WTC11 (cell line): Measurements from ENCODE around the gene KCNMA1. TPM values are rescaled to one million over a fixed set of nuclear protein-coding genes. Genes with fewer than 3 reads are reported as not detected.

Experiments
- ATAC-seq: fragments of 200-7000 bp; cut with Tn5 transposase; 2 replicates; pipeline ENCODE4 v1.10.0; 2021; ENCODE audit warnings: mild to moderate bottlenecking, moderate library complexity
- CTCF ChIA-PET: fragments of 300-600 bp; sonication (Branson Sonifier 250); formaldehyde crosslinking; loops from one replicate; lab custom pipeline; 2021; ENCODE audit warnings: antibody characterized with exemption; lab: Charles Lee
- POLR2A ChIA-PET: fragments of 350-600 bp; sonication (Branson Sonifier 250); formaldehyde crosslinking; loops from one replicate; lab custom pipeline; 2021; ENCODE audit warnings: antibody characterized with exemption; lab: Charles Lee
- DNase-seq: peaks from one replicate; pipeline ENCODE4 v3.0.0; 2021; ENCODE audit warnings: low spot score
- H3K27ac Mint-ChIP-seq: 2 replicates; pipeline ENCODE4 v1.8.0; 2021; ENCODE audit warnings: mixed read lengths
- H3K27me3 Mint-ChIP-seq: 2 replicates; pipeline ENCODE4 v1.8.0; 2021; ENCODE audit warnings: low read depth, mild to moderate bottlenecking, moderate library complexity, mixed read lengths
- H3K36me3 Mint-ChIP-seq: 2 replicates; pipeline ENCODE4 v1.8.0; 2021; ENCODE audit warnings: mixed read lengths
- H3K4me1 Mint-ChIP-seq: 2 replicates; pipeline ENCODE4 v1.8.0; 2022; ENCODE audit warnings: mixed read lengths
- H3K4me3 Mint-ChIP-seq: 2 replicates; pipeline ENCODE4 v1.8.0; 2021; ENCODE audit warnings: mild to moderate bottlenecking, moderate library complexity, mixed read lengths
- H3K9me3 Mint-ChIP-seq: 2 replicates; pipeline ENCODE4 v1.8.0; 2021; ENCODE audit warnings: mixed read lengths
- E2F5 ChIP-seq: sonication (generic); formaldehyde crosslinking; IDR thresholded peaks from 2 replicates; pipeline ENCODE4 v1.8.1; 2022; ENCODE audit warnings: mild to moderate bottlenecking, moderate library complexity, missing genetic modification reagents
- ESRRA ChIP-seq: sonication (generic); formaldehyde crosslinking; IDR thresholded peaks from 2 replicates; pipeline ENCODE4 v1.8.1; 2022; ENCODE audit warnings: mild to moderate bottlenecking, missing genetic modification reagents, borderline replicate concordance
- ETV6 ChIP-seq: sonication (generic); formaldehyde crosslinking; IDR thresholded peaks from 2 replicates; pipeline ENCODE4 v1.8.1; 2022; ENCODE audit warnings: mild to moderate bottlenecking, missing genetic modification reagents
- HMGA2 ChIP-seq: fragments of 250-450 bp; sonication (Bioruptor Pico); IDR thresholded peaks from 2 replicates; pipeline ENCODE4 v1.4.0; 2021; ENCODE audit warnings: mild to moderate bottlenecking, moderate library complexity
- IRF1 ChIP-seq: sonication (generic); formaldehyde crosslinking; IDR thresholded peaks from 2 replicates; pipeline ENCODE4 v1.8.0; 2023; ENCODE audit warnings: missing genetic modification reagents
- IRF2 ChIP-seq: sonication (generic); formaldehyde crosslinking; IDR thresholded peaks from 2 replicates; pipeline ENCODE4 v1.8.0; 2022; ENCODE audit warnings: low read depth, missing genetic modification reagents, borderline replicate concordance
- JUN ChIP-seq: sonication (generic); formaldehyde crosslinking; IDR thresholded peaks from 2 replicates; pipeline ENCODE4 v1.8.0; 2023; ENCODE audit warnings: mild to moderate bottlenecking, missing genetic modification reagents
- NFYB ChIP-seq: sonication (generic); formaldehyde crosslinking; conservative IDR thresholded peaks from 2 replicates; pipeline ENCODE4 v1.8.0; 2022; ENCODE audit warnings: low read depth, missing genetic modification reagents
- RELA ChIP-seq: sonication (generic); formaldehyde crosslinking; IDR thresholded peaks from 2 replicates; pipeline ENCODE4 v1.8.1; 2022; ENCODE audit warnings: missing genetic modification reagents, mild to moderate bottlenecking, borderline replicate concordance
- TEAD4 ChIP-seq: sonication (generic); formaldehyde crosslinking; IDR thresholded peaks from 2 replicates; pipeline ENCODE4 v1.8.0; 2022; ENCODE audit warnings: mild to moderate bottlenecking, missing genetic modification reagents
- ZBTB43 ChIP-seq: sonication (generic); formaldehyde crosslinking; IDR thresholded peaks from 2 replicates; pipeline ENCODE4 v1.8.1; 2023; ENCODE audit warnings: mild to moderate bottlenecking, missing genetic modification reagents
- ZMAT4 ChIP-seq: fragments of 250-450 bp; sonication (Bioruptor Pico); IDR thresholded peaks from 2 replicates; pipeline ENCODE4 v1.9.0; 2021; ENCODE audit warnings: mild to moderate bottlenecking
- ZNF263 ChIP-seq: sonication (generic); formaldehyde crosslinking; IDR thresholded peaks from 2 replicates; pipeline ENCODE4 v1.8.1; 2022; ENCODE audit warnings: low read depth, mild to moderate bottlenecking, moderate library complexity, missing genetic modification reagents
- total RNA-seq: library from RNA; stranded (reverse); gene quantifications from 3 replicates; pipeline ENCODE4 v1.2.3, GENCODE V29; 2021
- TF ChIP-seq, protein P1 (sequence below): sonication (generic); formaldehyde crosslinking; IDR thresholded peaks from 2 replicates; pipeline ENCODE4 v1.8.0; 2022; ENCODE audit warnings: missing genetic modification reagents
- TF ChIP-seq, protein P2 (sequence below): sonication (generic); formaldehyde crosslinking; IDR thresholded peaks from 2 replicates; pipeline ENCODE4 v1.8.1; 2023; ENCODE audit warnings: mild to moderate bottlenecking, moderate library complexity, missing genetic modification reagents
- TF ChIP-seq, protein P3 (sequence below): sonication (generic); formaldehyde crosslinking; IDR thresholded peaks from 2 replicates; pipeline ENCODE4 v1.8.0; 2022; ENCODE audit warnings: mild to moderate bottlenecking, missing genetic modification reagents

Gene KCNMA1
- total RNA-seq, 1 experiment from 2014 or later: 7.3 TPM

DNA sequence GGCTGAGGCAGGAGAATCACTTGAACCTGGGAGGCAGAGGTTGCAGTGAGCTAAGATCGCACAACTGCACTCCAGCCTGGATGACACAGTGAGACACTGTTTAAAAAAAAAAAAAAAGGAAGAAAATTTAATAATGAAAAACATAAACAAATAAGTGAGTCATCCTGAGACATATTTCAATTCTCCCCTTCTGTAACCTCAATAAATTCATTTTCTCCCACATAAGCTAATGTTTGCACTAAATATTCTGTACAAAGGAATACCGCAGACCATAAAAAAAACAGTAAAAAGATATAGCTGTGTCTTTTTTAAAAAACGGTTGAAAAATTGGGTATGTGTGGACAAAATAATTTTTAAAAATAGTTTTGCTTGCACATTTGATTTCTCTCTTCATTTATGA is 654.0 kb downstream of the KCNMA1 start (continued):
- TF ChIP-seq E2F5 (CRISPR knock-in tag): no peak
- TF ChIP-seq, protein P1, sequence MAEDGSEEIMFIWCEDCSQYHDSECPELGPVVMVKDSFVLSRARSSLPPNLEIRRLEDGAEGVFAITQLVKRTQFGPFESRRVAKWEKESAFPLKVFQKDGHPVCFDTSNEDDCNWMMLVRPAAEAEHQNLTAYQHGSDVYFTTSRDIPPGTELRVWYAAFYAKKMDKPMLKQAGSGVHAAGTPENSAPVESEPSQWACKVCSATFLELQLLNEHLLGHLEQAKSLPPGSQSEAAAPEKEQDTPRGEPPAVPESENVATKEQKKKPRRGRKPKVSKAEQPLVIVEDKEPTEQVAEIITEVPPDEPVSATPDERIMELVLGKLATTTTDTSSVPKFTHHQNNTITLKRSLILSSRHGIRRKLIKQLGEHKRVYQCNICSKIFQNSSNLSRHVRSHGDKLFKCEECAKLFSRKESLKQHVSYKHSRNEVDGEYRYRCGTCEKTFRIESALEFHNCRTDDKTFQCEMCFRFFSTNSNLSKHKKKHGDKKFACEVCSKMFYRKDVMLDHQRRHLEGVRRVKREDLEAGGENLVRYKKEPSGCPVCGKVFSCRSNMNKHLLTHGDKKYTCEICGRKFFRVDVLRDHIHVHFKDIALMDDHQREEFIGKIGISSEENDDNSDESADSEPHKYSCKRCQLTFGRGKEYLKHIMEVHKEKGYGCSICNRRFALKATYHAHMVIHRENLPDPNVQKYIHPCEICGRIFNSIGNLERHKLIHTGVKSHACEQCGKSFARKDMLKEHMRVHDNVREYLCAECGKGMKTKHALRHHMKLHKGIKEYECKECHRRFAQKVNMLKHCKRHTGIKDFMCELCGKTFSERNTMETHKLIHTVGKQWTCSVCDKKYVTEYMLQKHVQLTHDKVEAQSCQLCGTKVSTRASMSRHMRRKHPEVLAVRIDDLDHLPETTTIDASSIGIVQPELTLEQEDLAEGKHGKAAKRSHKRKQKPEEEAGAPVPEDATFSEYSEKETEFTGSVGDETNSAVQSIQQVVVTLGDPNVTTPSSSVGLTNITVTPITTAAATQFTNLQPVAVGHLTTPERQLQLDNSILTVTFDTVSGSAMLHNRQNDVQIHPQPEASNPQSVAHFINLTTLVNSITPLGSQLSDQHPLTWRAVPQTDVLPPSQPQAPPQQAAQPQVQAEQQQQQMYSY (CRISPR knock-in tag): no peak
- TF ChIP-seq, all 79 proteins: peak for 0

DNA sequence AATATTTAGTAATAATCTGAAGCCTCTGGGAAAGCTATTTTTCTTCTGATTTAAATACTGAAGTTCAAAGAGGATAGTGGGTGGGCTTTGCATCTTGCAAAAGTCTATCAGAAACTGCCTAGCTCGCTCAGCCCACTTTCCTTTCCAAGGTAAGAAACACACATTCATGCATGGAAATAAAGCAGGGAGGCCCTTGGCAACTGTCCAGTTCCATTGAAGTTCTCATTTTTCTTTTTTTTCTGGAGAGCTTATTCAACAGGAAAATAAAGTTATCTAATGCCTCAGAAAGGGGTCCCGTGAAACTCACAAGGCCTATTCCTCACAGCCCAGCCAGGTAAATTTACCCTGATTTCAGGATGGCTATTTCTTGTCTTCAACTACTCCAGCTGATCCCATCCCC is 654.9 kb downstream of the KCNMA1 start:
- H3K9me3 Mint-ChIP-seq: no peaks in the 10 kb centered on the region
- ATAC-seq (no peak), DNase-seq (no peak)
- H3K36me3 Mint-ChIP-seq: no peaks in the 10 kb centered on the region
- H3K27ac Mint-ChIP-seq: no peak overlapping the region
- H3K27me3 Mint-ChIP-seq: no peaks in the 10 kb centered on the region
- TF ChIP-seq IRF1 (CRISPR knock-in tag): no peak
- TF ChIP-seq JUN (CRISPR knock-in tag): no peak
- no peak for TF ChIP-seq RELA (CRISPR knock-in tag)
- TF ChIP-seq ZNF263 (CRISPR knock-in tag): no peak
- TF ChIP-seq ZMAT4 (CRISPR knock-in tag): no peak
- TF ChIP-seq ZBTB43: no peak
- TF ChIP-seq ESRRA (CRISPR knock-in tag): no peak
- TF ChIP-seq NFYB (CRISPR knock-in tag): no peak
- TF ChIP-seq, protein P2, sequence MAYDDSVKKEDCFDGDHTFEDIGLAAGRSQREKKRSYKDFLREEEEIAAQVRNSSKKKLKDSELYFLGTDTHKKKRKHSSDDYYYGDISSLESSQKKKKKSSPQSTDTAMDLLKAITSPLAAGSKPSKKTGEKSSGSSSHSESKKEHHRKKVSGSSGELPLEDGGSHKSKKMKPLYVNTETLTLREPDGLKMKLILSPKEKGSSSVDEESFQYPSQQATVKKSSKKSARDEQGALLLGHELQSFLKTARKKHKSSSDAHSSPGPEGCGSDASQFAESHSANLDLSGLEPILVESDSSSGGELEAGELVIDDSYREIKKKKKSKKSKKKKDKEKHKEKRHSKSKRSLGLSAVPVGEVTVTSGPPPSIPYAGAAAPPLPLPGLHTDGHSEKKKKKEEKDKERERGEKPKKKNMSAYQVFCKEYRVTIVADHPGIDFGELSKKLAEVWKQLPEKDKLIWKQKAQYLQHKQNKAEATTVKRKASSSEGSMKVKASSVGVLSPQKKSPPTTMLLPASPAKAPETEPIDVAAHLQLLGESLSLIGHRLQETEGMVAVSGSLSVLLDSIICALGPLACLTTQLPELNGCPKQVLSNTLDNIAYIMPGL: no peak
- TF ChIP-seq ETV6: no peak
- no peak for TF ChIP-seq IRF2 (CRISPR knock-in tag)
- no peak for TF ChIP-seq TEAD4 (CRISPR knock-in tag)
- TF ChIP-seq, protein P3, sequence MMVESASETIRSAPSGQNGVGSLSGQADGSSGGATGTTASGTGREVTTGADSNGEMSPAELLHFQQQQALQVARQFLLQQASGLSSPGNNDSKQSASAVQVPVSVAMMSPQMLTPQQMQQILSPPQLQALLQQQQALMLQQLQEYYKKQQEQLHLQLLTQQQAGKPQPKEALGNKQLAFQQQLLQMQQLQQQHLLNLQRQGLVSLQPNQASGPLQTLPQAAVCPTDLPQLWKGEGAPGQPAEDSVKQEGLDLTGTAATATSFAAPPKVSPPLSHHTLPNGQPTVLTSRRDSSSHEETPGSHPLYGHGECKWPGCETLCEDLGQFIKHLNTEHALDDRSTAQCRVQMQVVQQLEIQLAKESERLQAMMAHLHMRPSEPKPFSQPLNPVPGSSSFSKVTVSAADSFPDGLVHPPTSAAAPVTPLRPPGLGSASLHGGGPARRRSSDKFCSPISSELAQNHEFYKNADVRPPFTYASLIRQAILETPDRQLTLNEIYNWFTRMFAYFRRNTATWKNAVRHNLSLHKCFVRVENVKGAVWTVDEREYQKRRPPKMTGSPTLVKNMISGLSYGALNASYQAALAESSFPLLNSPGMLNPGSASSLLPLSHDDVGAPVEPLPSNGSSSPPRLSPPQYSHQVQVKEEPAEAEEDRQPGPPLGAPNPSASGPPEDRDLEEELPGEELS (CRISPR knock-in tag): no peak
- no peak for TF ChIP-seq HMGA2 (CRISPR knock-in tag)
- ChIA-PET POLR2A (no interaction called here), CTCF (no interaction called here)
- no peak overlapping the region for H3K4me3 Mint-ChIP-seq
- peaks cover 17% of the 10 kb centered on the region for H3K4me1 Mint-ChIP-seq
